Stimulated activated CD8-positive, alpha-beta memory T cell treated with anti-CD3 and anti-CD28 coated beads, Interleukin-15, amount 100 ng/mL, for 48 hours (primary cell): Measurements from ENCODE around the gene SLC4A4.

Experiments
- DNase-seq, 2 donors: peaks; one replicate each; pipeline ENCODE4 v3.0.0-alpha.2; 2020; ENCODE audit warnings: low read depth in 2 of 2

Gene SLC4A4

DNA sequence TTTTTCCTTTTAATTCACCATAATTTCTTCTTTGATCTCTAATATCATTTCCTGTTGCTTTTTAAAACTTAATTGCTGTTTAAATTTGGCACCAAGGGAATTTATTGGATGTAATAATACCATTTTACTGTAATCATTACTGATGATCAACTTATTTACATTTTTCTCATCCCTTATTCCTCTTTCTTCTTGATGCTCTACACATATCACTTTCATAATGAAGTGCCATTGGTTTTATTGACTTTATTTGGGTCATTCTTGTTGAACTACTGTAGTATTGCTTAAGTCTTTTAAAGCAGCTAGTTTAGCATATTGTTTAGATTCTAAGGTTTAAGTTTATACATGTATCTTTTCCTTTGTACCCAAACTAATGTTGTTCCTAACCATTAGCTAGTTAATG lies 130.7 kb downstream of the SLC4A4 start:
- DNase-seq, result no peak

DNA sequence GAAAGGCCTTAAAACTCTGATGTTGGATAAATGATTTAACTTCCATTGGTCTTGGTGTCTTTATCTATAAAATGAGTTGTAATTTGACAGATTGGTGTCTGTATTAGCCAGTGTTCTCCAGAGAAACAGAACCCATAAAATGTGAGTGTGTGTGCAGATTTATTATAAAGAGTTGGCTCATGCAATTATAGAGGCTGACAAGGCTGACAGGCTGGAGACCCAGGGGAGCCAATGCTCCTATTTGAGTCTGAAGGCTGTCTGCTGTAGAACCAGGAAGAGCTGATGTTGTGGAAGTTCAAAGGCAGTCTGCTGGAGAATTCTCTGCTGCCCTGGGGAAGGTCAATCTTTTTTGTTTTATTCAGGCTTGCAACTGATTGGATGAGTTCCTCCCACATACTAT lies 131.7 kb downstream of the SLC4A4 start:
- DNase-seq, result no peak

DNA sequence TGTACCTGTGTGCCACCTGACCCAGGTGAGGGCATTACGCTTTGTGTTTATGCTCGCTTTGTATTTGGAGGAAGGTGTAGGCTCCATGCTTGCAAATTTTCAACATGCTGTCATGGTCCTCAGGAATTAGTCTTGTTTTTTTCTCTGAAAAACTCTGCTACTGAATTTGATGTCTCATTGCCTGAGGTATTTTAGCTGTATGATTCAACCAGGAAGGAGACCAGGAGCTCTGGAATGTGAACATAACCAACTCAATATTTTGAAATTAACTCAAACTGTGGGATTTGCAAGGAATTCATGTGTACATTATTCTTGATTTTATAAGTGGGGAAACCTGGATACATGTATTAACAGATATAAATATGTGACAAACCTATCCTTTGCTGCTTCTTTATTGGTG lies 134.1 kb downstream of the SLC4A4 start:
- DNase-seq, result no peak

DNA sequence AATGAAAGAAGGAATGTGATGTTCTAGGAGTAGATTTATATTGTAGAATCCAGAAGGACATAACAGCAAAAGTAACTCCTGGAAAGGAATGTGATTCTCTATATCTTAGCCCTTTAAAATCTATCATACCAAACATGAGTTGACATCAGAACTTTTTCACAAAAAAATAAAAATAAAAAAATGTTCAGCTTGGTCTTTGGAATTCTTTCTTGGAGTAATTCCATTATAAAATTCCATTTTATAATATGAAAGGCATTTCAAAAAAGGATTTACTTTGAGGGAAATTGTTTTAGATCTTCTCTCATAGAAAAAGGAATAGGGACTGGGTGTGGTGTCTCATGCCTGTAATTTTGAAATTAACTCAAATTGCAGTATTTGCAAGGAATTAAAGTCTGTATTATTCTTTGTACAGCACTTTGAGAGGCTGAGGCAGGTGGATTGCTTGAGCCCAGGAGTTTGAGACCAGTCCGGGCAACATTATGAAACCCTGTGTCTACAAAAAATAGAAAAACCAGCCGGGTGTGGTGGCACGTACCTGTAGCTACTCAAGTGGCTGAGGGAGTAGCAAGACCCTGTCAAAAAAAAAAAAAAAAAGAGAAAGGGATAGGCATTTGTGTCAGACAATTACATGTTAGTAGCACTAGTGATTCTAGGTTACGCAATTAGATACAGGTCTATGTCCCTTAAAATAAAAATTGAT lies 134.9 kb downstream of the SLC4A4 start:
- no peak for DNase-seq

DNA sequence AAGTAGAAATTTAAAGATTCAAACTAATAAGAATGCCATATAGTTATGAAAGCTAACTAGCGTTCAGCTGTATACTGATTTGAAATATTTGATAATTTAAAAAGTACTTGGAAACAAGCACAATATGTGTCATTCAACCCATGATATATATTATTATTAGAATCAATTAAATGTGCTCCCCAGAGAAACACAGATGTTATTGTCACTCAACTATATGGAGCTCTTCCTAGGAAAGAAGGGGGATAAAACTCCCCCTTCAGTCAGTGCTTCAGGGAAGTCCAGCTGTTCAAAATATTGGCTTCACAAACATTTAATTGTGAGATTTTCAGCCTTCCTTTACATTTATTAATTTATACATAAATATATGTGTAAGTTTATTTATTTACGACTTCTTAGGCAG lies 135.9 kb downstream of the SLC4A4 start:
- no peak for DNase-seq

DNA sequence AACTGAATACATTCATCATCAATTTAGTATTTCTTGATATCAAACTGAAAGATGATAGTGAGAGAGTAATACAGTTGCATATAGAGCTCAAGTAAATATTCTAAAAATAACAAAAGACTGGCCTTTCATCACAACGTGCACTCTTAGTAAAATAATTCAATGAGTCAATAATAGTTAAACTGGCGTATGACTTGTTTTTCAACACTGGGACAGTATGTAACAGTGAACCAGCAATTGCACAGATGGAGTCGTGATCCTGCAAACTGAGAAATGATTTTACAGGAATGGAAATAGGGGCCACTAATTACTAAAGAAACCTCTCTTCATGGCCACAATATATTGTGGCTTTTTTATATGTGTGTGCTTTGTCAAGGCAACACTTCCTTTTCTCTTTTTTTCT lies 137.4 kb downstream of the SLC4A4 start:
- DNase-seq, result no peak

DNA sequence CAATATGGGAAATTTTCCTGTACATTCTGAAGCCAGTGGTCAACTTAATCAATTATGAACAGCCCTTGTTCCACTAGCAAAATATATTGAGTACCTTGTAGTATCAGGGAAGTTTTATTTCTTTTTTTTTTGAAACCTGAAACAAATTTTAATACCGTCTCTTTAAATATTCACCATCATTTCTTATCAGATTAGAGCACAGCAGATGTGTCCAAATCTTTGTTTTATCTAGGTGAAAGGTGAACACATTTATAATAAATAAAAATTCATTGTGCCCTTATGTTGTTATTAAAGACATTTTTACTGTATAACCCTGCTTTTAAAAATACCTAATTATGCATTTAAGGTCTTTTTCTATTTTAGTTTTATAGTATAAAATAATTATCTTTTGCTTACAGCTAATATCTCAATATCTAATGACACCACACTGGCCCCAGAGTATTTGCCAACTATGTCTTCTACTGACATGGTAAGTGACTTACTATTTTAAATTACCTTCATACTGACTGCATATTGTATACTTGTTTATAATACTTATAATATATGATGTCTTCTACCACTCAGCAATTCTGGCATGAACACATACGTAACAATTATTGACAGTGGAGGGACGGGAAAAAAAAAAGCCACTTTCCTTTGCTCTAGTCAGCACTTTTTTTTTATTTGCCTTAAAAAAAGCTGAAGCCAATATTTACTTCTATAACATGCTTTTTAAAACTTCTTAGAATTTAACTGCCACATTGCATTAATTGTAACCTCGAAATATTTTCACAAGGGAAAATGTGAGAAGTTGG lies 147.9 kb downstream of the SLC4A4 start:
- no peak for DNase-seq

DNA sequence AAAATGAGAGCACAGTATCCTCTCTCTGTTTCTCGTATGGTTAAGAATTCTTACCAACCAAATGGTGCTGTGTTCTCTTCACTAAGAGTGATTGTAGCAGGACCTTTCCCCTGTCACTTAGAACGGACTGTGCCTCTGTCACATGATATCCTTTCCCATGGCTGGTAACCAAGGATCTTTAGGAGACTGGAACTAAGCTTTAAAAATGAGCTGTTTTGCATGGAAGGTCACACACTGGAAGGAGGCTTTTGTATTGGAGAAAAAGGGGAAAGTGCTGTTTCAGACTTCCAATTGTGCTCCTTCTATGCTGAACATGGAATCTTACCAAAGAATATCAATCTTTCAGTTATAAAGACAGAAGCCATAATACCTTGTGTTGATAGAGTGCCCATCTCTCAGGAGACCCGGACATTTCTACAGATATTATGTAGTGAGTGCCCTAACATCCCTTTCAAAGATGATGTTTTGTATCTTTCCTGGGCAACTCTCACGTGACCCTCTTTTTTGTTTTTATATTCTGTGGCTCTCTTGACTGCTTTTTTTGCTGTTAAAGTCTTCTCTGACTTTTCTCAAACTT lies 148.6 kb downstream of the SLC4A4 start:
- DNase-seq, result no peak

DNA sequence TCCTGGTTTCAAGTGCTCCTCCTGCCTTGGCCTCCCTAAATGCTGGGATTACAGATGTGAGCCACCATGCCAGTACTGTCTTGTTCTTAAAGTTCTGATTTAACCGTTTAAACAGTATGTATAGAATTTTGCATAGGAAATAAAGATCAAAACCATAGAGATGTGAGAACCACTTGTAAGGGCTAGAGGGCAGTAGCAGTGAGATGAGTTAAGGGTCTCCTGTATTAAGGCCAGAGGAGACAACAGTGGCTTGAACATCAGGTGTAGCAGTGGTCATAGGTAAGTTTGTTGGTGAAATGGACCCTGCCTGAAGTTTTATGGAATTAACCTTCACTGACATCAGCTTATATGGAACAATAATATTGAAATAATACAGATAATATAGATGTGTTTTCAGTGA lies 155.7 kb downstream of the SLC4A4 start:
- no peak for DNase-seq

DNA sequence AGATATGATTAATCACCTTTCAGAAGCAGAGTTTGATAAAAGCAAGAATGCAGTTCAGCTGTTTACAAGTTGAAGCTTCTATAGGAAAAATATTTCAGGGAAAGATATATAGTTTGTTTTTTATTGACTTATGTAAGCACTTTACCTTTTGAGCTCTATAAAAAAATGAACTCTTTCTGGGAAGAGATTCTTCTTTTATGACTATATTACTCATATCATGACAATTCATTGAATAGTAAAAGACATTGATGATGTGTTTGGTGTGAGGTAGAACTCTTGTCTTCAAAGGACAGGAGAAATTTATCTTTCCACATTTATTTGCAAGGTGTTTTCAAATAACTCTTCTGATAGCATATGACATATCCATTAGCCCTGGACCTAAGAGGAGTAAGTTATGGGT lies 156.6 kb downstream of the SLC4A4 start:
- no peak for DNase-seq

DNA sequence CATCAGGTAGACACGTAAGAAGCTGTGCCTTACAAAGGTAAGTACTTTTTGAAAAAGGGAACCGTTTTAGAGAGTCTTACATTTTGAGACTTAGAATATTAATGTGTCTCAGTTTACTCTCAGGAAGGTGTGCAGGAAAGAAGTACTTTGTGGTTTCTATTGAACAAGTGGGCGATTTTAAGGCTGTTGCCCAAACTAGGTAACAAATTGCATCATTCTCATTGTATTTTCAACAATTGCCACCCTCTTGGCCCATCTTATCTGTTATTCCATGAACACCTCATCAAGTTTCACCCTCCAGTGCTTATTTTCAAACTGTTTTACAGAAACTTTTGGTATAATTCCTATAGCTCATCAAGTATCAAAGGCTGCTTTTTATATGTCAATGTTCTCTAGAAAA lies 158.3 kb downstream of the SLC4A4 start:
- no peak for DNase-seq

DNA sequence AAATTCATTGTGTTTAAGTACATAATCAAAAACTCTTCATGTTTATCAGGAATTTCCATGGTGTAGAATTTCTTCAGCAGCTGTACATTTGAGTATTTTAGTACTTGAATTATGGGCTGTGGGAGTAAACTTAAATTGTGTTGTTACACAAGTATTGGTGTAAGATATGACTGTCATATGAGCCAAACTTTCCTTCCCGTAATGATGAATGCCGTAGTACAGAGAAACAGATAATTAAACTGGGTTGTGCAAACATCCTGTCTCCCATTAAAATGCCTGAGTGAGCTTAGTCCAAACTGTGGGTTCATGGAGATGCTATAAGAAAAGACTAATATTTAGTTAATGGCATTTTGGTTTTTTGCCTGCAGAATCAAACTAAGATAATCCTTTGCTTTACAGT lies 159.2 kb downstream of the SLC4A4 start:
- no peak for DNase-seq

DNA sequence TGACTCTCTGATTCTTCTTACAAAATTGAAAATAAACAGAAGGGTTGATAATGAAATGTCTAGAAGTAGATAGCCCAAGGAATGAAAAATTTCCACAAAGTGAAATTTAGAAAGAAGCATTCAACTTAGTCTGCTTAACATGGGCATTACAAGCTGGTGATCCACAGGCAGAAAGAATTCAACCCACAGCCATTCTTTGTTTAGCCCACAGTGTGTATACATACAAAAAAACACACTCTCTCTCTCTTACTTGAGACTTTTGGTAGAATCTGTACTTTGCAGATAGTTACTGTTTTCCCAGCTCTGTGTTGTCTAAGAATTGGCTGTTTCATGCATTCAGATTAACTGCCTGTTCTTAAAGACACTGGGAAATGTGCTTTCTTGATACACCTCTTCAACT lies 159.8 kb downstream of the SLC4A4 start:
- DNase-seq, result no peak

DNA sequence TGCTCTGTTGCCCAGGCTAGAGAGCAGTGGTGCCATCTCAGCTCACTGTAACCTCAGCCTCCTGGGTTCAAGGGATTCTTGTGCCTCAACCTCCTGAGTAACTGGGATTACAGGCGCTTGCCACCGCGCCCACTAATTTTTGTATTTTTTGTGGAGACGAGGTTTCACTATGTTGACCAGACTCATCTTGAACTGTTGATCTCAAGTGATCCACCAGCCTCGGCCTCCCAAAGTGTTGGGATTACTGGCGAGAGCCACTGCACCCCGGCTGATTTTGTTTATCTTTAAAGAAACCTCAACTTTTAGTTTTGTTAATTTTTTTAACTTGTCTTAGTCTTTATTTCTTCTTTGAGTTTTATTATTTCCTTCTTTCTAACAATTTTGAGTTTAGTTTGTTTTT lies 163.2 kb downstream of the SLC4A4 start:
- no peak for DNase-seq

DNA sequence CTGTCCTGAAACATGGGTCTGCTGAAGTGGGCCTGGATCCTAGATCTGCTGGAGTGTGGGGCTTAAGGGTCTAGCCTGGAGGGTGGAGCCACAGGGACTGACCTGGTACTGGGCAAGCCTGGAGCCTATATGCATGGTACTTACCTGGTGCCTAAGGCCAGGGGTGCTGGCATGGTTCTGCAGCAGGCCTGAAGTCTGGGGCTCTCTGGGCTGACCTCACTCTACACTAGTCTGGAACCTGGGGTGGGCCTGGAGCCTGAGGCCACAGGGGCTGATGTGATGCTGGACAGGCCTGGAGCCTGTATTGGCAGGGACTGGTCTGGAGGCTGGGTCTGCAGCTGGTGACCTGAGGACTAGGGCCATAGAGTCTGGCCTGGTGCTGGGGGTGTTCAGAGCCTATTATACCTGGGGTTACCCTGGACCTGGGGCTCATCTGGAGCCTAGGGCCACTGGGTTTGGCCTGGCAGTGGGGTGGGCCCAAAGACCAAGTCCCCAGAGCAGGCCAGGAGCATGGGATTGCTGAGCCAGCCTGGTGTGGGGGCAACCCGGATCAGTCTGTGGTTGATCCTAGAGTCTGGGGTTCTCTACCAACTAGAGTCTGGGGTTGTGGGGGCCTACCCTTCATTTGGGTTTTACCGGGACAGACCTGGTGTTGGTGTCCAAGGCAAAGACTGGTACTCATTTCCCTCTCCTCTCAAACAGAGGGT lies 179.6 kb downstream of the SLC4A4 start:
- DNase-seq, result no peak

DNA sequence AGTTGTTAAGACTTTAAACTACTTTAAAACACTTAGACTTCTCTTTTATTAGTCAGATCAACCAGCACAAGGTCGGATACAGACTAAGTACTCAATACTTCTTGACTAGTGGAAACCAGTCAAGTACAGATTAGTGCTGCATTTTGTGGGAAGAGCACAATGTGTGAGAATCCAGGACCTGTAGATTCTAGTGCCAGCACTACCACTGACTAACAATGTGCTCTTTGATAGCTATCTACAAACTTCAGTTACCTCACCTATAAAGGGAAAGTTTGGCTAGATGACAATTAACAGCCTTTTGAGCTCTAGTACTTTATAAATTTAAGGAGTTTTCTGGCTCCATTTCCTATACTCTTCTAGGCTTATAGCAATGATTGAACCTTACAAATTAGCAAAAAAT lies 181.5 kb downstream of the SLC4A4 start:
- DNase-seq, result no peak

DNA sequence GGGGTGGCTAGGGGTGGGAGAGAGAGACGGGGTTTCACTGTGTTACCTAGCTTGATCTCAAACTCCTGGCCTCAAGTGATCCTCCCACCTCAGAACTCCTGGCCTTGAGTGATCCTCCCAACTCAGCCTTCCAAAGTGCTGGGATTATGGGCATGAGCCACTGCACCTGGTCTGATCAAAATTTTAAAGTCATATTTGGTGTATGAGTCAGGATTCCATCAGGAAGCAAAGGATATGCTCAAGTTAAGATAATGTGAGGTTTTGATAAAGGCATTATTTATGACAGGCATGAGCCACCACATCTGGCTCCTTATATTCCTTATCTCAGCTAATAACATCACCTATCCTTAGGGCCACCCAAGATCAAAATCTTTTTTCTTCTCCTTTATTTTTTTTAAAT lies 182.0 kb downstream of the SLC4A4 start:
- DNase-seq, result no peak

DNA sequence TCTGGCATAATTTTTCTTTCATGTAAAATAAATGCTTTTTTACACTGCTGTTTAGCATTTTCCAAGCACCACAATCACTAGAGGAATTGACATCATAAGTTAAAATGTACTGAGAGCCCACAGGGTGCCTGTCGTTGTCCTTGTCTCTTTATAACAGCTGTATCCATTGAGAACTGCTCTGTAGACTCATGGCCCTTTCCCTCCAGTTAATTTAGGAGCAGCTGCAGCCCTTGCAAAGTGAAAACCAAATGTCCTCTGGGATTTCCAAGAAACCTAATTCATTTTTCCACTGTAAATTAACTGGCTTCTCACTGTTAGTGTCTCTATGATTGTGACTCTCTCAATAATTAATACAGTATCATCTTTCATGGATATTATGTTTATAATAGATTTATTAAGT lies 185.9 kb downstream of the SLC4A4 start:
- DNase-seq, result no peak

DNA sequence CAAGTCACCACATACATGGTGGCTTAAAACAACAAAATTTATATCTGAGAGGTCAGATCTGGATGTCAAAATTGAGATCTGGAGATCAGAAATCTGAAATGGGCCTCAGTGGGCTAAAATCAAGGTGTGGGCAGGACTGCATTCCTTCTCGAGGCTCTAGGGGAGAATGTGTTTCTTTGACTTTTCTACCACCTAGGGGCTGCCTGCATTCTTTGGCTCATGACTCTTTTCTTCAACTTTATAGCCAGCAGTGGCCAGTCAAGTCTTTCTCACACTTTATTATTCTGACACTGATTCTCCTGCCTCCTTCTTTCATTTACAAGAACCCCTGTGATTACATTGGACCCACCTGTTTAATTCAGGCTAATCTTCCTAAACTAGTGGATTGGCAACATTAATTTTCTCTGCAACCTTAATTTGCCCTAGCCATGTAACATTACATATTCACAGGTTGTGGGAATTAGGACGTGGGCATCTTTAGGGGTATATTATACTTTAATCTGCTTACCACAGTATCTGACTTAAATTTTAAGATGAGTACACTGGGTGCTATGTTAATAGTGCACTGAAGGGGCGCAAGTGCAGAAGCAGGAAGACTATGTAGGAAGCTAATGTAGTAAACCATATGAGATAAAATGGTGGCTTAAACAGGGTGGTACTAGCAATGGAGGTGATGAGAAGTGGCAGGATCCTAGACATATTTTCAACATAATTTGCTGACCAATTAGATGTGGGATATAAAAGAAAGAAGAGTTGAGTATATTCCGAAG lies 188.0 kb downstream of the SLC4A4 start:
- no peak for DNase-seq

DNA sequence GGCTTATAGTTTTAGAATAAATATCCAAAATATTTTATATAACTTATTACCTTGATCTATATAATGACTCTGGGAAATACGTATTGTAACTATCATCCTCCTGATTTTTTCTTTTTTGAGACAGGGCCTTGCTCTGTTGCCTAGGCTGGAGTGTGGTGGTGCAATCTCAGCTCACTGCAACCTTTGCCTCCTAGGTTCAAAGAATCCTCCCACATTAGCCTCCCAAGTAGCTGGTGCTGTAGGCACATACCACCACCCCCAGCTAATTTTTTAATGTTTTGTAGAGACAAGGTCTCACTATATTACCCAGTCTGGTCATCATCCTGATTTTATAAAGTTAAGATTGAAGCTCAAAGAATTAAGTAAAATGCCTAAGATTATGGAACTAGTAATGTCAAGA lies 193.6 kb downstream of the SLC4A4 start:
- no peak for DNase-seq

DNA sequence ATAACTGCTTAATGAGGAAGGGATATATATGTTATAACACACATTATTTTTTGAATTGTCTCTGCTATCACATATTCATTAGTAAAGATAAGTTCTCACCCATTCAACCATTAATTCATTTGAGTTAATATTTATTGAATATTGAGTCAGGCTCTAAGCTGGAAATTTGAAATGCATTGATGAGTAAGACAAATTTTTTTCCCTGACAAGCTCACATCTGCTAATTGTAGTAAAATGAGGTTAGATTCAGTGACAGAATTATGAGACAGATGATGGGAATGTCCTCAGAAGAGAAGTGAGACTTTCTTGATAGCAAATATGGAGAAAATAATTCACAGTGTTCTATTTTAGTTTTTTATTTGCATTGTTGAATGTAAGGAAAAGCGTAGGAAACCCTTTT lies 194.3 kb downstream of the SLC4A4 start:
- DNase-seq, result no peak

DNA sequence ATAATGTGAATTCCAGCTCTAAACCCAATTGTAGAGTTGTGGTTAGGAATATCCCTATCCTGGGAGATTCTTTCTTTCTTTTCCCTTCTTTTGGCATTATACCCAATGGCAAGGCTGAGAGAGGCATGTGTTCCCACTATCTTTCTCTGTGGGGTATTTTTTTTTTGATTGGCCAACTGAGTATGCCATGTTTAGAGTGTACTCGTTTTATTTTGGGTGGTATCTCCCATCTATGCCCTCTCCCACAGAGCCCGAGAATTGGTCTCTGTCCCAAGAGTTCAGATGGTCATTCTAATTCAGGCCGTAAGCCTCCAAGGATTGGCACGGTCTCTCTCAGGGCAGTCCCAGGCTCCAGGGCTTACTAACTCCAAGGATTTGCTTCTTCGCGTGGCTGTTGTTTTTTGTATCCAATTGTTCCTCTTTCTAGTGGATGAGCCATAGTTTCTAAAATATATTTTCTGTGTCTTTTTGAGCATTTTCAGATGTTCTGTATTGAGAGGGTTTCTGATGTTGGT lies 198.8 kb downstream of the SLC4A4 start:
- no peak for DNase-seq
